Neural cell (in vitro differentiated cells): Measurements from ENCODE around the gene CPAMD8. TPM values are rescaled to one million over a fixed set of nuclear protein-coding genes. Genes with fewer than 3 reads are reported as not detected.

Experiments used
- H2AFZ ChIP-seq: fragments of 200-600, 300-800 bp; sonication (generic), shearing (Covaris generic); 2 replicates; pipeline ENCODE4 v1.6.0; 2014; ENCODE audit warnings: low read depth, mild to moderate bottlenecking, antibody characterized with exemption, low read length, moderate library complexity
- H3F3A ChIP-seq: fragments of 200-600 bp; shearing (Covaris generic); 2 replicates; pipeline ENCODE4 v1.6.1; 2016; ENCODE audit warnings: mild to moderate bottlenecking, moderate library complexity, mixed read lengths, antibody characterized with exemption, low read length; ENCODE audit not compliant: insufficient read depth, poor library complexity, severe bottlenecking
- H3K27ac ChIP-seq: fragments of 200-600, 300-800 bp; sonication (generic), shearing (Covaris generic); 2 replicates; pipeline ENCODE4 v1.5.1; 2014; ENCODE audit warnings: mild to moderate bottlenecking, low read length, moderate library complexity
- H3K27me3 ChIP-seq: fragments of 300-800, 200-600 bp; sonication (generic), shearing (Covaris generic); 2 replicates; pipeline ENCODE4 v1.6.0; 2014; ENCODE audit warnings: mild to moderate bottlenecking, low read depth, low read length, moderate library complexity; ENCODE audit not compliant: insufficient read depth
- H3K36me3 ChIP-seq: fragments of 300-800, 200-600 bp; sonication (generic), shearing (Covaris generic); 2 replicates; pipeline ENCODE4 v1.5.1; 2014; ENCODE audit warnings: mild to moderate bottlenecking, antibody characterized with exemption, low read length, moderate library complexity; ENCODE audit not compliant: insufficient read depth
- H3K4me2 ChIP-seq: fragments of 300-800, 200-600 bp; sonication (generic), shearing (Covaris generic); 2 replicates; pipeline ENCODE4 v1.6.0; 2014; ENCODE audit warnings: mild to moderate bottlenecking, low read length
- H3K4me3 ChIP-seq: fragments of 300-800, 200-600 bp; sonication (generic), shearing (Covaris generic); 2 replicates; pipeline ENCODE4 v1.5.1; 2014; ENCODE audit warnings: mild to moderate bottlenecking, low read length, moderate library complexity
- H3K79me2 ChIP-seq: fragments of 200-600 bp; shearing (Covaris generic); replicated peaks from 2 replicates; pipeline ENCODE4 v1.6.0; 2014; ENCODE audit warnings: mild to moderate bottlenecking, low read length, moderate library complexity; ENCODE audit not compliant: insufficient read depth
- H3K9ac ChIP-seq: fragments of 300-800, 200-600 bp; sonication (generic), shearing (Covaris generic); 2 replicates; pipeline ENCODE4 v1.6.1; 2016; ENCODE audit warnings: mild to moderate bottlenecking, low read length, mixed read lengths
- H3K9me2 ChIP-seq: fragments of 200-600 bp; shearing (Covaris generic); 2 replicates; pipeline ENCODE4 v1.6.1; 2016; ENCODE audit warnings: mild to moderate bottlenecking, low read length, mixed read lengths; ENCODE audit not compliant: insufficient read depth
- H3K9me3 ChIP-seq: fragments of 200-600, 300-800 bp; sonication (generic), shearing (Covaris generic); 2 replicates; pipeline ENCODE4 v1.6.1; 2016; ENCODE audit warnings: mild to moderate bottlenecking, mixed run types, low read length, moderate library complexity, mixed read lengths
- H4K20me1 ChIP-seq: fragments of 200-600 bp; shearing (Covaris generic); 2 replicates; pipeline ENCODE4 v1.6.1; 2016; ENCODE audit warnings: mild to moderate bottlenecking, mixed run types; ENCODE audit not compliant: insufficient read depth
- CTCF ChIP-seq: fragments of 450-650 bp; IDR thresholded peaks from 2 replicates; pipeline ENCODE4 v1.5.1; 2014; ENCODE audit warnings: antibody characterized with exemption, mild to moderate bottlenecking, moderate library complexity; ENCODE audit not compliant: poor library complexity, severe bottlenecking
- EP300 ChIP-seq: fragments of 450-650 bp; conservative IDR thresholded peaks from 2 replicates; pipeline ENCODE4 v1.6.1; 2014; ENCODE audit warnings: antibody characterized with exemption, mild to moderate bottlenecking, moderate library complexity; ENCODE audit not compliant: poor library complexity, severe bottlenecking
- EZH2 ChIP-seq: fragments of 200-600, 300-800 bp; shearing (Covaris generic), sonication (generic); IDR thresholded peaks from 2 replicates; pipeline ENCODE4 v1.6.1; 2014; ENCODE audit warnings: antibody characterized with exemption, low read length, borderline replicate concordance, mild to moderate bottlenecking; ENCODE audit not compliant: insufficient read depth, poor library complexity, severe bottlenecking
- MXI1 ChIP-seq: fragments of 450-650 bp; conservative IDR thresholded peaks from 2 replicates; pipeline ENCODE4 v1.6.1; 2014; ENCODE audit warnings: antibody characterized with exemption, mild to moderate bottlenecking; ENCODE audit not compliant: poor library complexity, severe bottlenecking
- POLR2AphosphoS5 ChIP-seq: IDR thresholded peaks from 2 replicates; pipeline ENCODE4 v1.6.1; 2012
- RAD21 ChIP-seq: fragments of 450-650 bp; conservative IDR thresholded peaks from 2 replicates; pipeline ENCODE4 v1.6.1; 2014; ENCODE audit warnings: antibody characterized with exemption, mild to moderate bottlenecking, moderate library complexity
- REST ChIP-seq: IDR thresholded peaks from 2 replicates; pipeline ENCODE4 v1.6.1; 2012; ENCODE audit warnings: borderline replicate concordance
- SMC3 ChIP-seq: fragments of 450-650 bp; conservative IDR thresholded peaks from 2 replicates; pipeline ENCODE4 v1.6.1; 2014; ENCODE audit warnings: antibody characterized with exemption, mild to moderate bottlenecking, moderate library complexity; ENCODE audit not compliant: poor library complexity
- TAF1 ChIP-seq: IDR thresholded peaks from 2 replicates; pipeline ENCODE4 v1.6.1; 2012; ENCODE audit warnings: low read depth
- polyA minus RNA-seq: library from RNA; depleted of rRNA, polyadenylated mRNA; stranded (reverse); fragments of >200 nt; gene quantifications from 2 replicates; pipeline ENCODE4 v1.2.3, GENCODE V29; 2014
- polyA plus RNA-seq: library from polyadenylated mRNA; depleted of rRNA; stranded (reverse); fragments of >200 nt; gene quantifications from 2 replicates; pipeline ENCODE4 v1.2.3, GENCODE V29; 2014

The CPAMD8 gene
- polyA plus RNA-seq = 1.9 and 4.2 TPM in 2 replicates
- polyA minus RNA-seq = 0.46 and 1.5 TPM in 2 replicates

GRCh38 chr19:17026706-17027534 is at the start of gene CPAMD8:
CPAMD8 (minus strand) TSS chr19:17026810; CDS start chr19:17026642, 168 bp downstream.
- peaks cover 11% of the 10 kb centered on the region for H3K9me3 ChIP-seq

GRCh38 chr19:17075864-17076542 is 49.4 kb upstream of the CPAMD8 start:
- peak overlapping the region; percentile 65 for H2AFZ ChIP-seq
- H3K4me2 ChIP-seq = peak overlapping the region; percentile 55
- peak overlapping the region; percentile 70 for H3K27ac ChIP-seq
- H3K27me3 ChIP-seq = no peaks in the 10 kb centered on the region
- no peaks in the 10 kb centered on the region for H4K20me1 ChIP-seq
- H3K79me2 ChIP-seq = peaks cover 38% of the 10 kb centered on the region
- TF ChIP-seq EP300 (no peak), SMC3 (no peak), EZH2 (no peak), CTCF (no peak), POLR2AphosphoS5 (no peak), MXI1 (no peak), TAF1 (no peak), RAD21 (no peak), REST (no peak)
- H3K9ac ChIP-seq = peak overlapping the region; percentile 75
- no peaks in the 10 kb centered on the region for H3K9me2 ChIP-seq
- peak overlapping the region; percentile 94 for H3K4me3 ChIP-seq
- H3K9me3 ChIP-seq = no peaks in the 10 kb centered on the region
- no peaks in the 10 kb centered on the region for H3K36me3 ChIP-seq
- H3F3A ChIP-seq = no peaks in the 10 kb centered on the region

More at GRCh38 chr19:17026706-17027534, at the start of gene CPAMD8:
- H4K20me1 ChIP-seq = no peaks in the 10 kb centered on the region
- no peak within 1 kb of the TSS for H3K27ac ChIP-seq
- H3K79me2 ChIP-seq = no peaks in the 10 kb centered on the region
- no peak within 1 kb of the TSS for H3K4me2 ChIP-seq
- no peak for TF ChIP-seq EZH2
- TF ChIP-seq MXI1 = peak; percentile 1
- H2AFZ ChIP-seq = no peak within 1 kb of the TSS
- no peaks in the 10 kb centered on the region for H3K9me2 ChIP-seq
- peak within 1 kb of the TSS; percentile 9 for H3K9ac ChIP-seq
- H3K27me3 ChIP-seq = peaks cover 16% of the 10 kb centered on the region
- H3K36me3 ChIP-seq = no peaks in the 10 kb centered on the region
- H3K4me3 ChIP-seq = peak within 1 kb of the TSS; percentile 63
- H3F3A ChIP-seq = no peaks in the 10 kb centered on the region
